Suprapubic skin (tissue), 4 donors: ENCODE measurements around the gene RUVBL2. TPM values are rescaled to one million over a fixed set of nuclear protein-coding genes. Genes with fewer than 3 reads are reported as not detected.

Experiments used
- DNase-seq, 2 donors: peaks; one replicate each; pipeline ENCODE4 v3.0.0-alpha.2; 2019; ENCODE audit warnings: low spot score in 2 of 2
- H3K27ac ChIP-seq: fragments of 200-600 bp; sonication (generic); one replicate; pipeline ENCODE4 v1.5.1; 2019
- H3K27me3 ChIP-seq: fragments of 200-600 bp; sonication (generic); one replicate; pipeline ENCODE4 v1.5.1; 2019
- H3K36me3 ChIP-seq: fragments of 200-600 bp; sonication (generic); one replicate; pipeline ENCODE4 v1.5.1; 2019
- H3K4me1 ChIP-seq: fragments of 200-600 bp; sonication (generic); one replicate; pipeline ENCODE4 v1.5.1; 2019
- H3K4me3 ChIP-seq: fragments of 200-600 bp; sonication (generic); one replicate; pipeline ENCODE4 v1.5.1; 2019; ENCODE audit warnings: mild to moderate bottlenecking
- H3K9me3 ChIP-seq: fragments of 200-600 bp; sonication (generic); one replicate; pipeline ENCODE4 v1.5.1; 2019
- CTCF ChIP-seq, 2 donors: fragments of 200-600 bp in 1 of 2; fragments of 450-650 bp in 1 of 2; sonication (generic) in 1 of 2; IDR thresholded peaks; one replicate each; pipeline ENCODE4 v1.5.1; 2016 to 2019; ENCODE audit warnings: antibody characterized with exemption in 2 of 2, mild to moderate bottlenecking in 1 of 2, moderate library complexity in 1 of 2
- EP300 ChIP-seq: sonication (generic); formaldehyde crosslinking; IDR thresholded peaks from one replicate; pipeline ENCODE4 v1.6.1; 2017; ENCODE audit warnings: antibody characterized with exemption
- POLR2A ChIP-seq, 2 donors: fragments of 450-650 bp; IDR thresholded peaks; one replicate each; pipeline ENCODE4 v1.6.1; 2017; ENCODE audit warnings: antibody characterized with exemption in 2 of 2, mild to moderate bottlenecking in 2 of 2, moderate library complexity in 2 of 2
- POLR2AphosphoS5 ChIP-seq, 3 donors: sonication (generic); formaldehyde crosslinking; IDR thresholded peaks; one replicate each; pipeline ENCODE4 v1.6.1; 2017; ENCODE audit warnings: antibody characterized with exemption in 3 of 3
- WGBS: methylation state at CpG from one replicate; pipeline ENCODE4 v1.1.5; 2018; 5-methylcytosine and 5-hydroxymethylcytosine counted together
- total RNA-seq, 4 donors: library from RNA; depleted of rRNA; stranded (reverse); fragments of >200 nt; gene quantifications; one replicate each; pipeline ENCODE4 v1.1.0, GENCODE V29; 2016

The RUVBL2 gene
- total RNA-seq, 4 donors from 2014 or later, result 37.3 to 70.3 (median 68.8) TPM

- TF ChIP-seq CTCF (IDR thresholded peaks at IDR 0.05), result no peak
- TF ChIP-seq POLR2AphosphoS5 (IDR thresholded peaks at IDR 0.05), result no peak
- no peak for TF ChIP-seq EP300
- no peak for TF ChIP-seq POLR2A (IDR thresholded peaks at IDR 0.05)
- no peaks in the 10 kb centered on the region for H3K9me3 ChIP-seq
- peaks cover 70% of the 10 kb centered on the region for H3K36me3 ChIP-seq
- H3K27ac ChIP-seq, result no peak overlapping the region
- H3K4me3 ChIP-seq, result no peak overlapping the region
- no peak for DNase-seq
- WGBS, result 92% methylated on average over 7 of the region's 7 CpGs
- no peaks in the 10 kb centered on the region for H3K4me1 ChIP-seq
- no peaks in the 10 kb centered on the region for H3K27me3 ChIP-seq
These were observed 11.4 kb downstream of the RUVBL2 start for GRCh38 chr19:49004964-49005614.

DNA sequence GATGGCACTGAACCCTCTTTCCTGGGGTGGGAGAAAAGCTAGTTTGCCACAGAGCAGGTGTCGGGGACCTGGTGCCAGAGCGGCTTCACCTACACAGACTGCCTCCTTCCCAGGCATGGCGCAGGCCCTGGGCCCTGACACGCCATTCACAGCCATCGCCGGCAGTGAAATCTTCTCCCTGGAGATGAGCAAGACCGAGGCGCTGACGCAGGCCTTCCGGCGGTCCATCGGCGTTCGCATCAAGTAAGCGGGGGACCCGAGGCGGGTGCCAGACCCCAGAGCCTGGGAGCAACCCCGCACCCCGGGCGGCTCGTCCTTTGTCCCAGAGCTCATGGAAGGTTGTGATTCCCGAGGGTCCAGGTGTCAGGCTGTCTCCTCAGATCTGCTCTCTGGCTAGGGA, 13.2 kb downstream of the RUVBL2 start:
- no peak for DNase-seq
- no peak for TF ChIP-seq EP300
- TF ChIP-seq CTCF (IDR thresholded peaks at IDR 0.05), result no peak
- TF ChIP-seq POLR2A (IDR thresholded peaks at IDR 0.05), result no peak
- TF ChIP-seq POLR2AphosphoS5 (IDR thresholded peaks at IDR 0.05), result no peak
- Histone ChIP-seq H3K27ac (no peak overlapping the region), H3K27me3 (no peaks in the 10 kb centered on the region), H3K4me1 (no peaks in the 10 kb centered on the region), H3K4me3 (no peak overlapping the region), H3K9me3 (no peaks in the 10 kb centered on the region), H3K36me3 (peaks cover 89% of the 10 kb centered on the region)
- over 99% methylated on average over 18 of the region's 22 CpGs for WGBS

DNA sequence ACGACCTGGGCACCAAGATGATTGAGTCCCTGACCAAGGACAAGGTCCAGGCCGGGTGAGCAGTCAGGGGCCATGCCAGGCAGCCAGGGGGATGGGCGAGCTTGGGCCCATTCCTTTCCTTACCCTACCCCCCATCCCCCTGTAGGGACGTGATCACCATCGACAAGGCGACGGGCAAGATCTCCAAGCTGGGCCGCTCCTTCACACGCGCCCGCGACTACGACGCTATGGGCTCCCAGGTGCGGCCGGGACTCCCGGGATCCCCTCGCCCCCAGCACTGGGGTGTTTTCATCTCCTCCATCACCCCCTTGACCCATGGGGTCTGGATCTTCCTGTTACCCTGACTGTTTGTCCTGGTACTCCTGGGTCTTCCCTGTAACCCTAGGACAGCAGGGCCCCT, 16.1 kb downstream of the RUVBL2 start:
- WGBS, result 100% methylated on average over 10 of the region's 18 CpGs
- no peak for TF ChIP-seq EP300
- TF ChIP-seq CTCF (IDR thresholded peaks at IDR 0.05), result no peak
- no peak for TF ChIP-seq POLR2AphosphoS5 (IDR thresholded peaks at IDR 0.05)
- no peak for TF ChIP-seq POLR2A (IDR thresholded peaks at IDR 0.05)
- Histone ChIP-seq H3K4me3 (no peak overlapping the region), H3K9me3 (no peaks in the 10 kb centered on the region), H3K36me3 (peaks cover 77% of the 10 kb centered on the region), H3K27ac (no peak overlapping the region), H3K27me3 (no peaks in the 10 kb centered on the region), H3K4me1 (no peaks in the 10 kb centered on the region)
- no peak for DNase-seq

GRCh38 chr19:49010453-49010852, 16.8 kb downstream of the RUVBL2 start:
- no peak overlapping the region for H3K27ac ChIP-seq
- H3K4me1 ChIP-seq, result no peaks in the 10 kb centered on the region
- DNase-seq, result no peak
- H3K36me3 ChIP-seq, result peaks cover 77% of the 10 kb centered on the region
- no peak overlapping the region for H3K4me3 ChIP-seq
- no peak for TF ChIP-seq EP300
- TF ChIP-seq CTCF (IDR thresholded peaks at IDR 0.05), result no peak
- TF ChIP-seq POLR2AphosphoS5 (IDR thresholded peaks at IDR 0.05), result no peak
- no peak for TF ChIP-seq POLR2A (IDR thresholded peaks at IDR 0.05)
- no peaks in the 10 kb centered on the region for H3K27me3 ChIP-seq
- WGBS, result 92% methylated on average over 9 of the region's 18 CpGs
- H3K9me3 ChIP-seq, result no peaks in the 10 kb centered on the region

- WGBS, result 91% methylated on average over 9 of the region's 17 CpGs
- no peaks in the 10 kb centered on the region for H3K27me3 ChIP-seq
- H3K36me3 ChIP-seq, result peaks cover 77% of the 10 kb centered on the region
- TF ChIP-seq EP300 (no peak), POLR2A (IDR thresholded peaks at IDR 0.05) (no peak), CTCF (IDR thresholded peaks at IDR 0.05) (no peak), POLR2AphosphoS5 (IDR thresholded peaks at IDR 0.05) (no peak)
- H3K27ac ChIP-seq, result no peak overlapping the region
- H3K4me3 ChIP-seq, result no peak overlapping the region
- no peaks in the 10 kb centered on the region for H3K4me1 ChIP-seq
- H3K9me3 ChIP-seq, result no peaks in the 10 kb centered on the region
- no peak for DNase-seq
These were observed 17.5 kb downstream of the RUVBL2 start for GRCh38 chr19:49011194-49011593.
